Naive thymus-derived CD4-positive, alpha-beta T cell (primary cell): Measurements from ENCODE around the gene NSD2. TPM values are rescaled to one million over a fixed set of nuclear protein-coding genes. Genes with fewer than 3 reads are reported as not detected.

ENCODE experiments used
- ATAC-seq: fragments of 150-1000 bp; cut with Tn5 transposase; 2 replicates; pipeline ENCODE4 v1.10.0; 2021; ENCODE audit warnings: mild to moderate bottlenecking, moderate library complexity
- CTCF ChIA-PET: fragments of 350-600 bp; sonication (Branson Sonifier 250); formaldehyde crosslinking; loops from one replicate; lab custom pipeline; 2021; ENCODE audit warnings: antibody characterized with exemption; lab: Charles Lee
- POLR2A ChIA-PET: fragments of 350-600 bp; sonication (Branson Sonifier 250); formaldehyde crosslinking; loops from one replicate; lab custom pipeline; 2021; ENCODE audit warnings: antibody characterized with exemption, inconsistent platforms; lab: Charles Lee
- DNase-seq, 9 donors: peaks; one replicate each; pipeline versions ENCODE4 v3.0.0 to v3.0.0-alpha.2; 2020 to 2022; ENCODE audit warnings: mixed read lengths in 1 of 9
- H3K27ac ChIP-seq: one replicate; pipeline ENCODE4 v1.7.0; 2013; ENCODE audit warnings: mild to moderate bottlenecking, low read depth, low read length, moderate library complexity
- H3K27me3 ChIP-seq, 2 donors: one replicate each; pipeline ENCODE4 v1.7.0; 2013; ENCODE audit warnings: low read length in 2 of 2, mild to moderate bottlenecking in 2 of 2, moderate library complexity in 2 of 2; ENCODE audit not compliant: control insufficient read depth in 2 of 2, insufficient read depth in 2 of 2
- H3K36me3 ChIP-seq, 3 experiments: 1 replicate in 2 of 3; 2 replicates in 1 of 3; pipeline ENCODE4 v1.7.0; 2013; ENCODE audit warnings: low read length in 3 of 3, mild to moderate bottlenecking in 3 of 3, moderate library complexity in 1 of 3; ENCODE audit not compliant: insufficient read depth in 3 of 3, control insufficient read depth in 2 of 3
- H3K4me1 ChIP-seq, 2 donors: one replicate each; pipeline ENCODE4 v1.7.0; 2013; ENCODE audit warnings: low read length in 2 of 2, mild to moderate bottlenecking in 2 of 2, moderate library complexity in 1 of 2; ENCODE audit not compliant: control insufficient read depth in 2 of 2, insufficient read depth in 2 of 2
- H3K4me3 ChIP-seq: 2 replicates; pipeline ENCODE4 v1.7.0; 2013; ENCODE audit warnings: mild to moderate bottlenecking, low read length
- H3K9me3 ChIP-seq, 3 experiments: 1 replicate in 2 of 3; 2 replicates in 1 of 3; pipeline ENCODE4 v1.7.0; 2013; ENCODE audit warnings: low read length in 3 of 3; ENCODE audit not compliant: control insufficient read depth in 2 of 3
- H3K27ac Mint-ChIP-seq, 9 donors: one replicate each; pipeline ENCODE4 v1.8.0; 2020 to 2022; ENCODE audit warnings: mixed read lengths in 9 of 9, mild to moderate bottlenecking in 8 of 9, moderate library complexity in 5 of 9, inconsistent platforms in 2 of 9
- H3K27me3 Mint-ChIP-seq, 5 donors: one replicate each; pipeline ENCODE4 v1.8.0; 2021 to 2022; ENCODE audit warnings: mixed read lengths in 5 of 5, mild to moderate bottlenecking in 1 of 5
- H3K36me3 Mint-ChIP-seq, 5 donors: one replicate each; pipeline ENCODE4 v1.8.0; 2020 to 2022; ENCODE audit warnings: mixed read lengths in 5 of 5, mild to moderate bottlenecking in 3 of 5, inconsistent platforms in 1 of 5
- H3K4me1 Mint-ChIP-seq, 7 donors: one replicate each; pipeline ENCODE4 v1.8.0; 2020 to 2022; ENCODE audit warnings: mixed read lengths in 7 of 7, mild to moderate bottlenecking in 3 of 7, inconsistent platforms in 1 of 7
- H3K4me3 Mint-ChIP-seq, 10 donors: one replicate each; pipeline ENCODE4 v1.8.0; 2020 to 2022; ENCODE audit warnings: mild to moderate bottlenecking in 10 of 10, mixed read lengths in 10 of 10, moderate library complexity in 6 of 10, inconsistent platforms in 2 of 10
- H3K9me3 Mint-ChIP-seq, 11 donors: one replicate each; pipeline ENCODE4 v1.8.0; 2020 to 2022; ENCODE audit warnings: mixed read lengths in 11 of 11, mild to moderate bottlenecking in 4 of 11, inconsistent platforms in 1 of 11, moderate library complexity in 1 of 11
- intact Hi-C, 2 donors: fragments of 100-400 bp; cut with micrococcal nuclease; formaldehyde crosslinking; loops; one replicate each; pipeline ENCODE4 v1.15.1; 2023
- polyA plus RNA-seq, 2 donors: library from polyadenylated mRNA; unstranded; fragments of 300-500 nt; fragmentation: Illumina TruSeq; gene quantifications; one replicate each; pipeline ENCODE4 v1.2.3, GENCODE V29; 2021
- total RNA-seq, 6 experiments: library from RNA in 5 of 6; stranded (reverse) in 5 of 6; gene quantifications; 1 replicate in 5 of 6; 2 replicates in 1 of 6; pipeline ENCODE4 v1.2.3 and lab custom pipeline; 2021 to 2026

The NSD2 gene
- total and polyA plus RNA-seq, 7 experiments from 2014 or later: 2.7 to 207 (median 37.3) TPM

DNA sequence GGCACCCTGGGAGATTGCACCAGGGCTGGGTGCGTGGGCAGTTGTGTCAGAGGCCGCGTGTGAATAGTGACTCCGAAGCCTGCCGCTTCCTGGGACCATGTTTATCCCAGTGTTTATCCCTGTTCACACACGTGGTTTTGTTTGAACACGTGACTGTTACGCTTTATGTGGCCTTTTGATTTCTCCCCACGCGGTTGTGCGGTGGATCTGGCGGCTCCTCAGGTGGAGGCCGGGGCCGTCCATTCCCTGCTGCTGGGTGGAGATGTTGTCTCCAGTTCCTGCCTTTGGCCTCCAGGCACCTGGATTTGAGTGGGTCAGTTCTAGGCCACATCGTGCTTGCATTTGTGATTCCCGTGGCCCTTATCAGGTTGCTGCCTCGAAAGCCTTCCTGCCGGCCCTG lies 102.5 kb downstream of the NSD2 start:
- DNase-seq: no peak
- Mint-ChIP-seq H3K27me3 (no peaks in the 10 kb centered on the region), H3K9me3 (no peaks in the 10 kb centered on the region), H3K4me1 (peaks cover 0 to 2% (median 0%) of the 10 kb centered on the region in 7 donors), H3K36me3 (peaks cover 0 to 28% (median 4%) of the 10 kb centered on the region in 5 donors), H3K27ac (peak overlapping the region in 1 of 9 donors; percentile 48), H3K4me3 (no peak overlapping the region)
- no peak for ATAC-seq
- ChIA-PET CTCF (no interaction called here), POLR2A (no interaction called here)
- Histone ChIP-seq H3K36me3 (peaks cover 0 to 48% (median 3%) of the 10 kb centered on the region in 3 experiments), H3K27me3 (no peaks in the 10 kb centered on the region), H3K4me1 (no peaks in the 10 kb centered on the region), H3K9me3 (no peaks in the 10 kb centered on the region), H3K4me3 (no peak overlapping the region), H3K27ac (no peak overlapping the region)
- intact Hi-C loops: no loop called here

- POLR2A ChIA-PET: no interaction called here
- no peaks in the 10 kb centered on the region for H3K9me3 ChIP-seq
- no peak overlapping the region for H3K4me3 ChIP-seq
- no peaks in the 10 kb centered on the region for H3K9me3 Mint-ChIP-seq
- DNase-seq (no peak), ATAC-seq (no peak)
- no peak overlapping the region for H3K27ac ChIP-seq
- H3K36me3 Mint-ChIP-seq: peaks cover 0 to 33% (median 11%) of the 10 kb centered on the region in 5 donors
- no peaks in the 10 kb centered on the region for H3K4me1 ChIP-seq
- intact Hi-C loops: no loop called here
- H3K27me3 Mint-ChIP-seq: no peaks in the 10 kb centered on the region
- peaks cover 0 to 59% (median 3%) of the 10 kb centered on the region in 3 experiments for H3K36me3 ChIP-seq
- H3K27ac Mint-ChIP-seq: peak overlapping the region in 1 of 9 donors; percentile 37
- H3K27me3 ChIP-seq: no peaks in the 10 kb centered on the region
- peaks cover 0 to 2% (median 0%) of the 10 kb centered on the region in 7 donors for H3K4me1 Mint-ChIP-seq
- no peak overlapping the region for H3K4me3 Mint-ChIP-seq
- CTCF ChIA-PET: no interaction called here
Measured at GRCh38 chr4:1974840-1975239, 103.6 kb downstream of the NSD2 start.

DNA sequence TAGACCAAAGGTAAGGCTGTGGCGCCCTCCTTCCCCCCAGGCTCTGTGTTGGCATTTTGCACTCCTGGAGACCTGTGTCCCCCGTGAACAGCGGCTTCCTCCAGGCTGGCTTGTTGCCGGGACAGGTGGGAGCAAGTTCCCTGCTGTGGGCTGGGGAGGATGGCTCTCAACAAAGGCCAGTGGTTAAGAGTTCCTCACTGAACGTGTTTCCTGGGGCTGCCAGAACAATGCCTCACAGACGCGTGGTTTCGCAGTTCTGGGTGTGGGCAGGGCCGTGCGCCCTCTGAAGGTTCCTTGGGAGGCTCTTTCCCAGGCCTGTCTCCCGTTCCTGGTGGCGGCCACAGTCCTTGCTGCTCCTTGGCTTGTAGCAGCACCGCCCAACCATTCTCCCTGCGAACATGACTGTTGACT lies 104.2 kb downstream of the NSD2 start:
- Histone ChIP-seq H3K27ac (no peak overlapping the region), H3K4me1 (no peaks in the 10 kb centered on the region), H3K27me3 (no peaks in the 10 kb centered on the region), H3K4me3 (no peak overlapping the region), H3K9me3 (no peaks in the 10 kb centered on the region), H3K36me3 (peaks cover 0 to 65% (median 6%) of the 10 kb centered on the region in 3 experiments)
- Mint-ChIP-seq H3K4me1 (no peaks in the 10 kb centered on the region), H3K9me3 (no peaks in the 10 kb centered on the region), H3K27ac (peak overlapping the region in 1 of 9 donors; percentile 56), H3K36me3 (peaks cover 0 to 31% (median 11%) of the 10 kb centered on the region in 5 donors), H3K27me3 (no peaks in the 10 kb centered on the region), H3K4me3 (no peak overlapping the region)
- ATAC-seq: no peak
- no peak for DNase-seq
- ChIA-PET CTCF (no interaction called here), POLR2A (no interaction called here)
- intact Hi-C loops: no loop called here

GRCh38 chr4:1975880-1976279 lies 104.7 kb downstream of the NSD2 start:
- POLR2A ChIA-PET: no interaction called here
- Histone ChIP-seq H3K27ac (no peak overlapping the region), H3K4me1 (no peaks in the 10 kb centered on the region), H3K27me3 (no peaks in the 10 kb centered on the region), H3K4me3 (no peak overlapping the region), H3K9me3 (no peaks in the 10 kb centered on the region), H3K36me3 (peaks cover 0 to 68% (median 8%) of the 10 kb centered on the region in 3 experiments)
- Mint-ChIP-seq H3K36me3 (peaks cover 0 to 31% (median 12%) of the 10 kb centered on the region in 5 donors), H3K27ac (no peak overlapping the region), H3K4me1 (peaks cover 0 to 2% (median 0%) of the 10 kb centered on the region in 7 donors), H3K27me3 (no peaks in the 10 kb centered on the region), H3K9me3 (no peaks in the 10 kb centered on the region), H3K4me3 (no peak overlapping the region)
- intact Hi-C loops: no loop called here
- CTCF ChIA-PET: no interaction called here
- ATAC-seq: no peak
- DNase-seq: no peak

DNA sequence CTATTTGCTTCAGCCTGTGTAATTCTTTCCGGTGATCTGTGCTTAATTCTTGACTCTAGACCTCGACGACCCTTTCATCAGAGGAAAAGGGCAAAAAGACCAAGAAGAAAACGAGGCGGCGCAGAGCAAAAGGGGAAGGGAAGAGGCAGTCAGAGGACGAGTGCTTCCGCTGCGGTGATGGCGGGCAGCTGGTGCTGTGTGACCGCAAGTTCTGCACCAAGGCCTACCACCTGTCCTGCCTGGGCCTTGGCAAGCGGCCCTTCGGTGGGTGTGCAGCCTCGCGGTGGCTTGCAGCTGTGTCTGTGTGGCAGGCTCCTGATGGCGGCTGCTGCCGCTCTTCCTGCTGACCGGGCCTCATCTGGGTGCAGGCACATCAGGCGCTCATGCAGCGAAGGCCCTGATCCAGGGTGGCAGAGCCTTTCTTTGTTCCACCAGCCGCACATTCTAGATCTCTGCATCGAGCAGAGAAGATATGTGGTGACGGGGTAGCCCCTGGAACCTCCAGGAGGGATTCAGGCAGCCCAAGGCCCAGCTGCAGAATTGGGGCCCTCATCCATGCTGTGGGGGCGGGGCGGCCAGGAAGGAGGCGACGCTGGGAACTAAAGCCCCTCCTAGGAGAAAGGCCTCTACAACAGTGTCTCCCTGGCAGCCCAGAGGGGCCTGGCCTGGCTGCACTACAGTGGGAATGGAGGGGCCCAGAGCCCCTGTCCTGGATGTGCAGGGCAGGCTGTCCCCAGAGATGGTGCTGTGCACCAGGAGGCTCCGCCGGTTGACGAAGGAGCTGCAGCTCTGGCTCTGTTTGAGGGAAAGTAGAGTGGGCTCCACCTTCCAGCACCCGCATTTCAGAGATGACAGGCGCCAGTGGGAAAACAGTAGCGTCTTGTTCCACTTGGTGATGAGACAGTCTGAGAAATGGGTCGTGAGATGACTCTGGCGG lies 105.5 kb downstream of the NSD2 start:
- peaks cover 0 to 5% (median 0%) of the 10 kb centered on the region in 7 donors for H3K4me1 Mint-ChIP-seq
- H3K36me3 ChIP-seq: peaks cover 0 to 77% (median 8%) of the 10 kb centered on the region in 3 experiments
- CTCF ChIA-PET: no interaction called here

DNA sequence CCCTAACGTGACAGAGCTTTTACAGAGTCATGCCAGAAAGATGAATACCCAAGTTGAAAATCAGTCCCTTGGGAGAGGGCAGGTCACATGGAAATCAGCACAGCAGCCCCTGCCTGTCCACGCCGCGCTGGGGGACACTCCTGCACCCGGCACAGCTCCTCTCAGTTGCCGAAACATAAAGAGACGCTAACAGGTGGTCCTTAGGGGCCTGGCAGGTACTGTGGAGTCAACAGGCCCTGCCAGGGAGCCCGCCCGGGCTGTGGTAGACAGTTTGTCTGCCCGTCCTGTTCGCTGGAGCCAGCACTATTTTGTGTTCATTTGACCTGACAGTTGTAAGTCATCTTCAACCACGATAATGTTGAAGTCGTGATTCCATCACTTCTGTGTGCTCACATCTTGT lies 107.0 kb downstream of the NSD2 start:
- Mint-ChIP-seq H3K4me1 (peaks cover 0 to 5% (median 0%) of the 10 kb centered on the region in 7 donors), H3K27me3 (no peaks in the 10 kb centered on the region), H3K9me3 (peaks cover 0 to 3% (median 0%) of the 10 kb centered on the region in 11 donors), H3K4me3 (no peak overlapping the region), H3K36me3 (peaks cover 0 to 45% (median 16%) of the 10 kb centered on the region in 5 donors), H3K27ac (peak overlapping the region in 1 of 9 donors; percentile 9)
- H3K36me3 ChIP-seq: peaks cover 0 to 92% (median 12%) of the 10 kb centered on the region in 3 experiments
- no peaks in the 10 kb centered on the region for H3K27me3 ChIP-seq
- H3K4me1 ChIP-seq: no peaks in the 10 kb centered on the region
- ChIA-PET CTCF (no interaction called here), POLR2A (no interaction called here)
- H3K9me3 ChIP-seq: no peaks in the 10 kb centered on the region
- no peak overlapping the region for H3K4me3 ChIP-seq
- intact Hi-C loops: no loop called here
- DNase-seq (no peak), ATAC-seq (no peak)
- no peak overlapping the region for H3K27ac ChIP-seq

More for the DNA sequence above, 105.5 kb downstream of the NSD2 start:
- H3K27ac ChIP-seq: no peak overlapping the region
- no peak overlapping the region for H3K4me3 ChIP-seq
- no peaks in the 10 kb centered on the region for H3K27me3 ChIP-seq
- intact Hi-C loops: no loop called here
- ATAC-seq: no peak
- Mint-ChIP-seq H3K27ac (no peak overlapping the region), H3K4me3 (no peak overlapping the region), H3K36me3 (peaks cover 0 to 38% (median 13%) of the 10 kb centered on the region in 5 donors), H3K27me3 (no peaks in the 10 kb centered on the region), H3K9me3 (no peaks in the 10 kb centered on the region)
- POLR2A ChIA-PET: no interaction called here
- H3K4me1 ChIP-seq: no peaks in the 10 kb centered on the region
- DNase-seq: no peak
- no peaks in the 10 kb centered on the region for H3K9me3 ChIP-seq
